IMR-90 (cell line): ENCODE data around the gene FKBP1B. TPM values are rescaled to one million over a fixed set of nuclear protein-coding genes. Genes with fewer than 3 reads are reported as not detected.

Source experiments
- ATAC-seq: fragments of 200-7000 bp; cut with Tn5 transposase; 2 replicates; pipeline ENCODE4 v1.9.1; 2020; ENCODE audit warnings: low read depth, mild to moderate bottlenecking, moderate library complexity
- BruUV-seq: library from RNA; stranded (reverse); fragments of 400-500 nt; replicated peaks from 2 replicates; lab custom pipeline; 2021; lab: Mats Ljungman, UMichigan
- CTCF ChIA-PET: fragments of 300-600 bp; formaldehyde crosslinking; extraction: SDS; loops from one replicate; lab custom pipeline; 2021; ENCODE audit warnings: antibody characterized with exemption; lab: Yijun Ruan, JAX
- POLR2A ChIA-PET: fragments of 300-600 bp; sonication (Branson Sonifier 250); formaldehyde crosslinking; loops from one replicate; lab custom pipeline; 2022; ENCODE audit warnings: antibody characterized with exemption; ENCODE audit not compliant: unreplicated experiment; lab: Charles Lee
- DNase-seq: peaks from one replicate; pipeline ENCODE4 v3.0.0; 2013
- H2AFZ ChIP-seq: replicated peaks from 2 replicates; pipeline ENCODE3; 2013; ENCODE audit warnings: low read length, mild to moderate bottlenecking; ENCODE audit not compliant: poor library complexity
- H2AK5ac ChIP-seq: 2 replicates; pipeline ENCODE4 v1.6.1; 2013; ENCODE audit warnings: low read depth, low read length, inconsistent platforms
- H2AK9ac ChIP-seq: replicated peaks from 2 replicates; pipeline ENCODE3; 2013; ENCODE audit warnings: mild to moderate bottlenecking, low read depth, low read length, moderate library complexity; ENCODE audit not compliant: poor library complexity
- H2BK120ac ChIP-seq: 2 replicates; pipeline ENCODE4 v1.6.1; 2013; ENCODE audit warnings: low read depth, low read length, inconsistent platforms
- H2BK15ac ChIP-seq: 3 replicates; pipeline ENCODE4 v1.6.1; 2013; ENCODE audit warnings: low read depth, low read length, inconsistent platforms
- H2BK20ac ChIP-seq: 2 replicates; pipeline ENCODE4 v1.6.1; 2013; ENCODE audit warnings: low read depth, mild to moderate bottlenecking, inconsistent platforms, low read length, moderate library complexity
- H2BK5ac ChIP-seq: 2 replicates; pipeline ENCODE4 v1.6.1; 2013; ENCODE audit warnings: mild to moderate bottlenecking, low read depth, low read length, inconsistent platforms; ENCODE audit not compliant: poor library complexity, severe bottlenecking
- H3K14ac ChIP-seq: replicated peaks from 2 replicates; pipeline ENCODE4 v1.6.1; 2013; ENCODE audit warnings: low read depth, low read length, inconsistent platforms
- H3K18ac ChIP-seq: 2 replicates; pipeline ENCODE4 v1.6.1; 2013; ENCODE audit warnings: low read depth, low read length, control low read depth
- H3K23ac ChIP-seq: 2 replicates; pipeline ENCODE4 v1.6.1; 2013; ENCODE audit warnings: low read depth, low read length, inconsistent platforms
- H3K27ac ChIP-seq: 2 replicates; pipeline ENCODE4 v1.5.1; 2013; ENCODE audit warnings: mild to moderate bottlenecking, control low read depth, low read length; ENCODE audit not compliant: insufficient read depth
- H3K27me3 ChIP-seq: 2 replicates; pipeline ENCODE4 v1.6.1; 2013; ENCODE audit warnings: low read length; ENCODE audit not compliant: control insufficient read depth, insufficient read depth
- H3K36me3 ChIP-seq: 2 replicates; pipeline ENCODE4 v1.6.1; 2013; ENCODE audit warnings: low read length, mixed read lengths; ENCODE audit not compliant: control insufficient read depth, insufficient read depth
- H3K4ac ChIP-seq: 2 replicates; pipeline ENCODE4 v1.6.1; 2013; ENCODE audit warnings: low read depth, low read length, inconsistent platforms
- H3K4me1 ChIP-seq: 2 replicates; pipeline ENCODE4 v1.6.1; 2013; ENCODE audit warnings: low read length, mixed read lengths; ENCODE audit not compliant: control insufficient read depth, insufficient read depth
- H3K4me2 ChIP-seq: 2 replicates; pipeline ENCODE4 v1.6.1; 2013; ENCODE audit warnings: low read depth, mild to moderate bottlenecking, control low read depth, low read length, moderate library complexity
- H3K4me3 ChIP-seq: 2 replicates; pipeline ENCODE4 v1.5.1; 2013; ENCODE audit warnings: low read depth, mild to moderate bottlenecking, control low read depth, low read length, moderate library complexity; ENCODE audit not compliant: insufficient read depth
- H3K56ac ChIP-seq: 2 replicates; pipeline ENCODE4 v1.6.1; 2013; ENCODE audit warnings: low read length, inconsistent platforms; ENCODE audit not compliant: insufficient read depth; ENCODE audit errors: extremely low read depth
- H3K79me1 ChIP-seq, 2 experiments: 2 replicates each; pipeline ENCODE4 v1.6.1; 2013; ENCODE audit warnings: low read length in 2 of 2, inconsistent platforms in 1 of 2, low read depth in 1 of 2
- H3K9ac ChIP-seq: 2 replicates; pipeline ENCODE4 v1.6.1; 2013; ENCODE audit warnings: low read depth, low read length, control low read depth
- H3K9me1 ChIP-seq: 2 replicates; pipeline ENCODE4 v1.6.1; 2013; ENCODE audit warnings: low read length, inconsistent platforms; ENCODE audit not compliant: insufficient read depth
- H3K9me3 ChIP-seq: 2 replicates; pipeline ENCODE4 v1.6.1; 2013; ENCODE audit warnings: low read length; ENCODE audit not compliant: control insufficient read depth, insufficient read depth
- H4K20me1 ChIP-seq: 2 replicates; pipeline ENCODE4 v1.6.1; 2013; ENCODE audit warnings: low read length, inconsistent platforms; ENCODE audit not compliant: insufficient read depth
- H4K5ac ChIP-seq: 2 replicates; pipeline ENCODE4 v1.6.1; 2013; ENCODE audit warnings: mild to moderate bottlenecking, low read depth, low read length, control low read depth
- H4K8ac ChIP-seq, 2 experiments: 2 replicates each; pipeline ENCODE4 v1.6.1; 2013; ENCODE audit warnings: low read depth in 2 of 2, low read length in 2 of 2, control low read depth in 1 of 2, inconsistent platforms in 1 of 2
- H4K91ac ChIP-seq: 2 replicates; pipeline ENCODE4 v1.6.1; 2013; ENCODE audit warnings: low read depth, low read length, inconsistent platforms; ENCODE audit not compliant: insufficient read depth
- CEBPB ChIP-seq: IDR thresholded peaks from 2 replicates; pipeline ENCODE4 v1.6.1; 2012; ENCODE audit warnings: low read depth, low read length, improper control_type of control experiment
- CHD1 ChIP-seq: IDR thresholded peaks from 2 replicates; pipeline ENCODE4 v1.6.1; 2012; ENCODE audit warnings: low read depth, low read length, improper control_type of control experiment
- CTCF ChIP-seq: conservative IDR thresholded peaks from 2 replicates; pipeline ENCODE4 v1.5.1; 2012; ENCODE audit warnings: mild to moderate bottlenecking, low read depth, low read length, improper control_type of control experiment
- MAFK ChIP-seq: IDR thresholded peaks from 2 replicates; pipeline ENCODE4 v1.6.1; 2012; ENCODE audit warnings: low read depth, low read length, improper control_type of control experiment
- MXI1 ChIP-seq: IDR thresholded peaks from 2 replicates; pipeline ENCODE4 v1.6.1; 2012; ENCODE audit warnings: low read depth, mild to moderate bottlenecking, low read length, moderate library complexity, borderline replicate concordance
- NFE2L2 ChIP-seq: fragments of 150-350 bp; IDR thresholded peaks from 2 replicates; pipeline ENCODE4 v1.6.1; 2016; ENCODE audit warnings: low read depth, mild to moderate bottlenecking, low read length
- RAD21 ChIP-seq: IDR thresholded peaks from 2 replicates; pipeline ENCODE4 v1.6.1; 2012; ENCODE audit warnings: low read length, improper control_type of control experiment
- SMC3 ChIP-seq: fragments of 150-350 bp; IDR thresholded peaks from 2 replicates; pipeline ENCODE4 v1.6.1; 2016; ENCODE audit warnings: low read depth, mild to moderate bottlenecking, antibody characterized with exemption, low read length, moderate library complexity
- WGBS, 2 experiments: methylation state at CpG; one replicate each; pipeline versions ENCODE4 v1.1.5 to v1.1.7; 2013; ENCODE audit warnings: missing lambda C conversion rate in 2 of 2; ENCODE audit not compliant: insufficient read length in 1 of 2; ENCODE audit errors: extremely low coverage in 2 of 2; 5-methylcytosine and 5-hydroxymethylcytosine counted together
- dilution Hi-C: fragments of 300-500 bp; cut with HindIII; formaldehyde crosslinking; loops from one replicate; pipeline ENCODE4 v1.14.3; 2018; ENCODE audit warnings: low sequenced_read_pairs; ENCODE audit not compliant: unreplicated experiment
- in situ Hi-C: fragments of 300-500 bp; cut with MboI; formaldehyde crosslinking; loops from 3 replicates; pipeline ENCODE4 v1.14.3; 2019; ENCODE audit warnings: low sequenced_read_pairs, inconsistent platforms, mixed read lengths
- intact Hi-C: fragments of 100-400 bp; cut with micrococcal nuclease; formaldehyde crosslinking; loops from 2 replicates; pipeline ENCODE4 v1.10.0; 2022
- polyA plus RNA-seq, 3 experiments: library from polyadenylated mRNA; depleted of rRNA; stranded (reverse); fragments of >200 nt; gene quantifications; 2 replicates each; pipeline ENCODE4 v1.2.3, GENCODE V29; 2012; ENCODE audit warnings: low replicate concordance in 1 of 3
- total RNA-seq: library from RNA; depleted of rRNA; stranded (reverse); fragments of >200 nt; gene quantifications from 2 replicates; pipeline ENCODE4 v1.2.3, GENCODE V29; 2012

FKBP1B gene
- total and polyA plus RNA-seq, 2 of the 4 experiments (the other 2 are of a cell fraction) = 10.2 to 15.1 TPM

- TF ChIP-seq NFE2L2 = no peak
Measured at GRCh38 chr2:24087032-24087431, 37.5 kb downstream of the FKBP1B start (continued).

GRCh38 chr2:24088821-24089359, 39.3 kb downstream of the FKBP1B start:
- no peaks in the 10 kb centered on the region for H4K20me1 ChIP-seq
- peaks cover 6% of the 10 kb centered on the region for H3K9me1 ChIP-seq
- no peak overlapping the region for H2BK120ac ChIP-seq
- BruUV-seq = no TSS peak
- H3K27ac ChIP-seq = no peak overlapping the region
- WGBS, 2 experiments = 63% methylated on average over 2 of the region's 2 CpGs; no CpG with 5 or more reads in 1 of the 2 experiments
- DNase-seq (no peak), ATAC-seq (no peak)
- no peak overlapping the region for H2AK9ac ChIP-seq
- intact Hi-C loops (no loop called here), in situ Hi-C loops (no loop called here), dilution Hi-C loops (no loop called here)
- no peak overlapping the region for H2BK15ac ChIP-seq
- H3K4me1 ChIP-seq = peaks cover 2% of the 10 kb centered on the region; the same call in 1 of the 2 replicates
- no peak overlapping the region for H3K56ac ChIP-seq
- no peak overlapping the region for H3K4ac ChIP-seq
- no peak overlapping the region for H4K8ac ChIP-seq
- no peaks in the 10 kb centered on the region for H3K27me3 ChIP-seq
- no peaks in the 10 kb centered on the region for H3K36me3 ChIP-seq
- no peak overlapping the region for H3K23ac ChIP-seq
- no peak overlapping the region for H3K9ac ChIP-seq
- ChIA-PET POLR2A (no interaction called here), CTCF (no interaction called here)
- H2AK5ac ChIP-seq = no peak overlapping the region
- H4K5ac ChIP-seq = no peak overlapping the region
- no peak overlapping the region for H3K14ac ChIP-seq
- H3K79me1 ChIP-seq = peaks cover 0 to 7% of the 10 kb centered on the region in 2 experiments; a peak in 2 of 4 replicates
- no peak overlapping the region for H3K4me3 ChIP-seq
- H3K18ac ChIP-seq = no peak overlapping the region
- H3K9me3 ChIP-seq = no peaks in the 10 kb centered on the region
- H3K4me2 ChIP-seq = no peak overlapping the region
- TF ChIP-seq CEBPB (no peak), SMC3 (no peak), RAD21 (no peak), CTCF (no peak), CHD1 (no peak), MXI1 (no peak), MAFK (no peak)
- no peak overlapping the region for H4K91ac ChIP-seq
- no peak overlapping the region for H2BK5ac ChIP-seq
- no peak overlapping the region for H2BK20ac ChIP-seq
- H2AFZ ChIP-seq = no peak overlapping the region
